GM08714 (cell line): ENCODE results near the gene ZNF776.

ENCODE experiments used
- H3K4me3 ChIP-seq: fragments of 200-500 bp; sonication (Bioruptor generic); 2 replicates; pipeline ENCODE4 v1.5.1; 2014; ENCODE audit warnings: mild to moderate bottlenecking, low read length, inconsistent platforms
- ZNF274 ChIP-seq: IDR thresholded peaks from 2 replicates; pipeline ENCODE4 v1.6.1; 2012; ENCODE audit warnings: mild to moderate bottlenecking, low read depth, low read length

ZNF776 gene

GRCh38 chr19:57802269-57802668 is 55.7 kb downstream of the ZNF776 start:
- TF ChIP-seq ZNF274: no peak
- no peak overlapping the region; the same call in 1 of the 2 replicates for H3K4me3 ChIP-seq

GRCh38 chr19:57803265-57803593 is 56.6 kb downstream of the ZNF776 start:
- no peak for TF ChIP-seq ZNF274
- peak overlapping the region; percentile 52; the same call in 1 of the 2 replicates for H3K4me3 ChIP-seq

- peak overlapping the region; percentile 52; the same call in 1 of the 2 replicates for H3K4me3 ChIP-seq
- no peak for TF ChIP-seq ZNF274
These were observed 57.1 kb downstream of the ZNF776 start for GRCh38 chr19:57803594-57804325.

GRCh38 chr19:57807541-57807940 is 60.9 kb downstream of the ZNF776 start:
- H3K4me3 ChIP-seq: no peak overlapping the region
- TF ChIP-seq ZNF274: no peak
